NCI-H526 treated with DMSO at 0.1 percent for 48 hours (cell line): ENCODE data around the gene DIP2C.
"Not testable (repeated sequence)": the region's sequence is repeated elsewhere in the genome, so short reads cannot be mapped to it uniquely, and the experiment has no call there.

ENCODE experiments used
- DNase-seq: peaks from one replicate; lab custom pipeline; 2025; lab: John Stamatoyannopoulos, UW

Gene DIP2C

DNA sequence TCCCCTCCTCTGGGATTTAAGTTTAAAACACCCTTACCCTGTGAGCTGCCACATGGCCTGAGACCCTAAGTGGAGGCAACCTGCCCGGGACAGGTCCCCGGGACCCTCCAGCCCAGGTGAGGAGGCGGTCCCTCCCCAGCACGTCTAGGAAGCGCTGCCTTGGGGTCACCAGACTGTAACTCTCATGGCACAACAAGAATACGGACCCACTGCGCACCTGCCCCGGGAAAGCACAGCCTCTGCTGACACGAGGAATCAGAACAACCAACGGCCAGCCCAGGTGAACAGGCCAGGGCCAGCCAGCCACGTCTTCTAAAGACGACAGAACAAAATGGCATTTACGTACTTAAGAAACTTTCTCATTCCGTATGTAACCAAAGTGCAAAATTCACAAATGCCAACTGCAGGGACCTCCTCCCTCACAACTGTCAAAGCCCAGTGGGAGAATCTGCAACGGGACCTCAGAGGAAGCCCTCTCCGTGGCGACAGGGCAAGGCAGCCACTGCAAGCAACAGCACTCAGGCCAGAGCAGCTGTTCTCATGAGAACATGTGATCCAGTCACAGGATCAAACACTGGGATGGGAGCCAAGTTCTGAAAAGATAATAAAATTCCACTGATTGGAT, 208.4 kb downstream of the DIP2C start:
- DNase-seq: no peak

DNA sequence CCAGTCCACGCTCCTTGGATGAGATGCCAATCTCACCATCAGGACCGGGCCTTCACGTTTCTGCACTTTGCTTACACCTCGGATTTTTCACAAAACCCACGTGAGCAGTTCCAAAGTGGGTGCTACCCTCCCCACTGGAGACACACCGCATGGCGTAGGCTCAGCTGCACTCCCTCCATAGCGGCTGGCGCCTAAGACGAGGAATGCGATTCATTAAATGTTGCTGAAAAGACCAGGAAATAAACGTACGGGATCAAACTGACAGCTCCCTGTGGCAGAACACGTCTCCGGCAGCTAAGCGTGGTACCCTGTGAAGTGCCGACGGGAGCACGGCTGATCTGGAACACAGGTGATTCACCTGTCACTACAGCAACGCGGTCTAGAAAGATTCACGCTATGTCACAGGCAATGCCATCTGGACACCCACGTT, 209.0 kb downstream of the DIP2C start:
- DNase-seq: no peak

GRCh38 chr10:479706-480497, 209.6 kb downstream of the DIP2C start:
- not testable (repeated sequence) for DNase-seq

DNA sequence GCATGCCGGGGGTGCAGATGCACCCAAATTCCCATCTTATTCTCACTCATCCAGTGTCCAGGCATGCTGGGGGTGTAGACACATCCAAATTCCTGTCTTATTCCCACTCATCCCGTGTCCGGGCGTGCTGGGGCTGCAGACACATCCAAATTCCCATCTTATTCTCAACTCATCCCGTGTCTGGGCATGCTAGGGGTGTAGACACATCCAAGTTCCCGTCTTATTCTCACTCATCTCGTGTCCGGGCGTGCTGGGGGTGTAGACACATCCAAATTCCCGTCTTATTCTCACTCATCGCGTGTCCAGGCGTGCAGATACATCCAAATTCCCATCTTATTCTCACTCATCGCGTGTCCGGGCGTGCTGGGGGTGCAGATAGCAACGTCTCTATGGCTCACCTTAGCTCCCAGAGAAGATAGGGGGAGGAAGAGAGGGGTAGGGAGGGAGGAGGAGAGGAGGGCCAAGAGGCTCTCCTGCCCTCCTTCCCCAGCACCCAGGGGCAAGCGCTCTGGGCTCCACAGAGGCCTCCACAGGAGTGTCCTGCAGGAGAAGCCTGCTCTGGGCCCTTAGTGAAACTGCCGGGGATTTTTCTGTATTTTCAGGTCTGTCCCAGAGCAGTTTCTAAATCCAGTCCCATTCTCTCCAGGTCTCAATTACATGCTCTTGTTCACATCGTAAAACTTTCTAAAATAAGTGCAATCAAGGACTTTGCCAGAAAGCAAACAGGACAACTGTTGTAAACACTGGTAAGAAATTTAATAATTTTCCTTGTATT, 210.8 kb downstream of the DIP2C start:
- no peak for DNase-seq

DNA sequence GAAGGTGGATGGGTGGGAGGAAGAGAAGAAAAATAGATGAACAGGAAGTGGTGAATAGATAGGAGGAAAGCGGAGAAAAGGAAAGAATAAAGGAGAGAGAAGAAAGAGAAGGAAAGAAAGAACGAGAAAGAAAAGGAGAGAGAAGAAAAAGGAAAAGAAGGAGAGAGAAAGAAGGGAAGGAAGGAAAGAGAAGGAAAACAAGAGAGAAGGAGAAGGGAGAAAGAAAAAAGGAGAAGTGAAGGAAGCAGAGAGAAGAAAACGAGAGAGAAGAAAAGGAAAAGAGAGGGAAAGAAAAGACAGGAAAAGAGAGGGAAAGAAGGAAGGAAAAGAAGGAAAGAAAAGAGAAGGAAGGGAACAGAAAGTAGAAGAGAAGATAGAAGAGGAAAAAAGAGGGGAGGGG, 211.8 kb downstream of the DIP2C start:
- DNase-seq: no peak

GRCh38 chr10:476455-476780, 213.1 kb downstream of the DIP2C start:
- no peak for DNase-seq

DNA sequence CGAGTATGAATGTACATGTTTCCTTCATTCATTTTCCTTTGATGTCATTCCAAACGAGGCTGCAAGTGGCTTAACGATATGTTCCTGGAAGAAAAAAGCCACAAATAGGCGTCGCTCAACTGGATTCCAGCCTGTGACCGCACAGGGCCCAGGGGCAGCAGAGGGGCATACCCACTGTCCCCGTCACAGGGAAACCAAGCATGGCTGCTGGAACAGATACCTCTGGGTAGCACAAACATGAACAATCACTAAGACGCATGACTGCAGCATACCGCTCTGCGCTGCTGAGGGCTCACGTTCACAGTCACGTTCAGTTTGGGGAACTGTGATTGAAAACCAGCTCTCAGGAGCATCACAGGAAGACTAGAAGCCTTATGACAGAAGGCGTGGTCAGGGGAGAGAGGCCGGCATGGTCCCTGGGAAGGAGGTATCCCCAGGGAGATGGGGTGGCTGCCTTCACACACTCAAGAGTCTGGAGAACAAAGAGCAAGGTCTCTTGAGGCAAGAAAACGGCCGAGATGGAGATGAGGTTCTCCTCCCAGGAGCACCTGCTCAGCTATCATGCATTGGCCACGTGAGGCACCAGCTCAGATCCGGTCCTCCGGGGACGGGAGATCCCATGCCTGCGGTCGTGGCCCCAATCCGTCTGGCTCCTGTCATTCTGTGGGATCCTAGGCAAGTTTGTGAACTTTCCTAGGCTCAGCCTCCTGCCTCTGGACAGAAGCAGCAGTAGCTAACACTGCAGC, 213.6 kb downstream of the DIP2C start:
- no peak for DNase-seq

DNA sequence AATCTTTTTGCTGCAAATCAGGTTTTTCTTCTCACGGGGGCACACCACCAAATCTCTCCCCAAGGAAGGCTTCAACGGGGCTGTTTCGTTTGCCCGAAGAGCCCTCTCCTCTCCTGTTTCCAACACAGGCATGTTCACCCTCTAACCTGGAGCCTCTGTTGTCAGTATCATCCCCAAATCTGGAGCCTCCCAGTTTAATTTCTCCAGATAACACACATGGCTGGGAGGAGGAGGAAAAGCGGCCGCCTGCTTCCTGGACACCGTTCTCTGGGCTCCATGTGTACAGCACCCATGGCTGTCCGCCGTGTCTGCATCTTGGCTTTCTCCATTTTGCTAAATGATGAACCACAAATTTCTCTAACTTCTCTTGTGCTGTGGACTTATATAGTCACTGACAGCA, 214.5 kb downstream of the DIP2C start:
- no peak for DNase-seq

- DNase-seq: no peak
Observed at GRCh38 chr10:474406-474805, 215.1 kb downstream of the DIP2C start.

DNA sequence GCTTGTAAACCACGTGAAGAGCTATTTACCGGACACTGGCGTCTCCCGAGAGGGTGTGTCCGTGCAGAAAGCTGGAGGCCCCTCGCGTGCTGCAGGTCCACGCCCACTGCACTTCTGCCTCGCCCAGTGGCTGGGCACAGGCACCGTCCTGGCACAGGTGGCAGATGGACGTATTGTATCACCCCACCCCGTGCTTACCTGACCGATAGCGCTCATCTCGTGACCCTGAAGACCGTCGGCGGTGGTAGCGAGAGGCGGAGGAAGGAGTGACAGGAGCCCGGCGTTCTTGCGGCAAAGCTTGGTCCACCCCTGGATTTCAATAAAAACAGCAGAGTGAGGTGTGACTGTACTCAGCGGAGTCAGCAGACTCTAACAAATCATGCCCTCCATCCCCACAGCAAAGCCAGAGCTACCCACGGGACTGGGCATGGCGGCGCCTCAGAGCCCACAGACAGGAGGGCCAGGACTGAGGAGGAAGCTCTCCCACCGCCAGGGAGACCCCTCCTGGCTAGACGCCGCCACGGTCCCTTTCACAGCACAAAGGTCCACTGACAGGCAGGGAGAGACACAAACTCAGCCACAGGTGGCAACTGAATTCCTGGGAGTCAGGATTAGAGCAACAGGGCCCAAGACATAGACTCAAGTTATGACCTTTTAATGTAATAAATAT, 217.1 kb downstream of the DIP2C start:
- DNase-seq: no peak

DNA sequence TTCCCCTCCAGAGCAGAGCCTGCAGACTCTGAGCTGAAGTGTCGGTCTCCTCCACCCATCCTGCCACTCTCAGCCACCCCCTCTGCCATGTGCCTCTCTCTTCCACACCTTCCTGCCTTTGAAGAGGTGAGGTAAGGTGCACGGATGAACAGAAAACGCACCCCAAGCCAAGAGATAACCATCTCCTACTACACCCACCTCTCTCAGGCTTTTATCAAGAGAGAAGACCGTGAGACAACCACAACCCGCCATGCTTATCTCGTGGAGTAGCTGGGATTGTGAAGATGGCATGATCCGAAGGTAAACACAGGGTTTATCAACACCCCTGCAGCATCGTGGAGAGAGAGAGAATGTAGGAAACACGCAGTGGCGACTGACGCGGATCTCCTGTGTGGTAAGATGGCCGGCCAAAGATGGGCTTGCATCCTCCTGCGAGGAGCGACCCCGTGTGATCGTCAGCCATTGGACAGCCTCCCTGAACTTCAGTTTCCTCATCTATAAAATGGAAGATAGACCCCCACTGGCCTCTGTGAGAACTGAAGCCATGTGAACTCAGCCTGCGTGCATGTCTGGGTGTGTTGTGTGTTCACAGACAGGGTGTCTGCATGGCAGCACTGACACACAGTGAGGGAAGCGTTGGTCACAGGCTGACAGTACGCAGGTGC, 219.0 kb downstream of the DIP2C start:
- DNase-seq: no peak

DNA sequence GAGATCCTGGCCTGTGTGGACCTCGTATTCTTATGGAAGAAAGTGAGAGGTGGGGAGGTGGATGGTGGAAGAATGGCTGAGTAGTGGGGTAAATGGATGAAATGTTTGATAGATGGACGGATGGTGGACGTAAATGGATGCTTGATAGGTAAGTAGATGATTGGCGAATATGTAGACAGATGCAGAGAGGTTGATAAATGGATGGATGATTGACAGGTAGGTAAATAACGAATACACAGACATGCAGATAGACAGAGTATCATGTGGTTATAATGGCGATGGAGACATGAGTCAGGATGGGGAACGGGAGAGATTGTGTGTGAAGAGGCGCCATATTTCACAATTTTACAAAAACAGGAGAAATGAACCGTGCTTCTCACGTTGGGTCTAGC, 219.5 kb downstream of the DIP2C start:
- DNase-seq: no peak

DNA sequence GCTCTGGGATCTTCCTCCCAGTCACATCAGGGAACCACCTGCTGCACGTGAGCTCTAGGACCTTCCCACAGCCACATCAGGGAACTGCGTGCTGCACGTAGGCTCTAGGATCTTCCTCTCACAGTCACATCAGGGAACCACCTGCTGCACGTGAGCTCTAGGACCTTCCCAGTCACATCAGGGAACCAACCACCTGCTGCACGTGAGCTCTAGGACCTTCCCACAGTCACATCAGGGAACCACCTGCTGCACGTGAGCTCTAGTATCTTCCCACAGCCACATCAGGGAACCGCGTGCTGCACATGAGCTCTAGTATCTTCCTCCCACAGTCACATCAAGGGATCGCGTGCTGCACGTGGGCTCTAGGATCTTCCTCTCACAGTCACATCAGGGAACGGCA, 229.7 kb downstream of the DIP2C start:
- DNase-seq: no peak

DNA sequence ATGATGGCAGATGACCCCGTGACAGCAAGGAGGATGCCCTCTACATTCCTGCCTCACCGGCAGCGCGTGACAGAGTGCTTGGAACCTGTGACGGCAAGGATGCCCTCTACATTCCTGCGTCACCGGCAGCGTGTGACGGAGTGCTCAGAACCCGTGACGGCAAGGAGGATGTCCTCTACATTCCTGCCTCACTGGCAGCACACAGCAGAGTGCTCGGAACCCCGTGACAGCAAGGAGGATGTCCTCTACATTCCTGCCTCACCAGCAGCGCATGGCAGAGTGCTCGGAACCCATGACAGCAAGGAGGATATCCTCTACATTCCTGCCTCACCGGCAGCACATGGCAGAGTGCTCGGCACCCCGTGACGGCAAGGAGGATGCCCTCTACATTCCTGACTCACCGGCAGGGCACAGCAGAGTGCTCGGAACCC, 231.0 kb downstream of the DIP2C start:
- DNase-seq: no peak

DNA sequence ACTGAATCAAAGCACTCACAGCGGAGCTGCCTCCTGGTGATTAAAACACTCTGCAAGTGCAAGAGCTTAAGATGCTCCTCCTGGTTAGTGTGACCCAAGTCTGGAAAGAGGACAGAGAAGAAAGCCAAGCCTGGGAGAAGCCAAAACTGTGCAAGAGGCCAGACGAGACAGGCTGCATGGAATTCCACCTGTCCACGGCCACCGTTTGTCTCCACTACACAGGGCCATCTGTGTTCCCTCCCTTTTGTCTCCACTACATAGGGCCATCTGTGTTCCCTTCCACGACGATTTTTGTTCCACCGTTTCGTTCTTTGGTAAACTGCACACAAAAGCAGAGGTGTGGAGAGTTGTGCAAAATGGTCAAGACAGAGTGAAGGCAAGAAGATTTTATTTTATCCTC, 233.0 kb downstream of the DIP2C start:
- DNase-seq: no peak

DNA sequence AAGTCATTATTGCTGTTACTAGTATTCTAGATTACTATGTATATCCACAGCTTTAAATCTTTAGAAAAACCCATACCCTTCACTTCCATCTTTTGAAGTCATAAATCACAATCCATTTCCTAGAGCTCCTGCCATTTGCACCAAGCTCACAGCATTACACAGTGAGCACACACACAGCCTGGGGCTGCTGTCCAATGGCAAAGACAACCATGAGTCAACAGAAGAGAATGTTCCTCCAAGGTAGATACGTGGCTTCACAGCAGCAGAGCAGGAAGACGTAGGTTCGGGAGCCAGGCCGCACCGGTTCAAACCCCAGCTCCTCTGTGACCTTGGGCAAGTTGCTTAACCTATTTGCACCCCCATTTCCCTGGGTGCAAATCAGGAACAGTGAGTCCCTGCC, 234.6 kb downstream of the DIP2C start:
- no peak for DNase-seq

- DNase-seq: no peak
Observed at GRCh38 chr10:453647-454046, 235.8 kb downstream of the DIP2C start.

- no peak for DNase-seq
Observed at GRCh38 chr10:452512-453426, 236.7 kb downstream of the DIP2C start.

DNA sequence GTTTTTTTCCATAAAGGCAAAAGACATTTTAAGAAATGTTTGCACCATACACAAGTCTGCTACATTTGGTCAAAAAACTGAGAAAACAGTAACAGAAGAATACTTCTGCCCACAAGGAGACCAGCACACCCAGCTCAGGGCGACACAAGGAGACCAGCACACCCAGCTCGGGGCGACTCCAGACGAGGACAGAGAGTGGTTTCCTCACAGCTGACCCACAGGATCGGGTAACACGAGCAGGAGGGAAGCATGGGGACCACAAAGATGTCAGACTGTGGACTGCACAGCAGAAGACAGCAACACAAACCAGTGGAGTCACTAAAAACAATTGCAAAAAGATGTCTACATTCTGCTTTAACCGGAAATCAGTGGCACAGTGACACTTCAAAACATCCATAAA, 237.6 kb downstream of the DIP2C start:
- no peak for DNase-seq

DNA sequence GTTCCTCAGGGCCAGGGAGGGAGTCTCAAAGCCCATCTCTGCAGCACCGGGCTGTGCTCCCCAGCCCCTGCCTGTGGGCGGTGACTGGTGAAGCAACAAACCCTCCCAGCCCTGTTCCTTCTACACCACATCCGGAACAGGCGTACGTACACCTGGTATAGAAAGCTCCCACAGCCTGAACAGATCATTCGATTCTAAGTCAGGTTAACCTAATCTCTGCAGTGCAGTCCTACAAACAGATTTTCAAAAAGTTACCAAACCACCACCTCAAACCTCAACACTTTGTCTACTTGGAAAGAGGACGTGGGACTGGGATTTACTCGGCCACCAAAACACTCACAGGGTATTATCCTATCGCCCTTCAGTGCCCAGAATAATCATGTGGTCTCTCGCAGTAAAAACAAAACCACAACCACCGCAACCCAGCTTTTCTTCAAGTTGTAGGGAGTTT, 238.4 kb downstream of the DIP2C start:
- no peak for DNase-seq
